Measurements from ENCODE around the gene ZFP82.

GRCh38 chr19:36421749-36422481 is 3.5 kb upstream of the ZFP82 start:
- TF ChIP-seq CTCF (IDR thresholded peaks at IDR 0.05) (no peak), MAX (IDR thresholded peaks at IDR 0.05; ENCODE audit: low read depth) (no peak), ZBTB33 (IDR thresholded peaks at IDR 0.05; ENCODE audit: borderline replicate concordance, low read depth) (no peak), RFX5 (IDR thresholded peaks at IDR 0.05; ENCODE audit: low read length) (no peak), YY1 (IDR thresholded peaks at IDR 0.05; ENCODE audit: low read depth) (no peak), NFIC (IDR thresholded peaks at IDR 0.05; ENCODE audit: borderline replicate concordance) (no peak)
